Measurements from ENCODE around the gene CHTF18. TPM values are rescaled to one million over a fixed set of nuclear protein-coding genes. Genes with fewer than 3 reads are reported as not detected.

The CHTF18 gene
- total RNA-seq, 1 donor: 13.8 TPM

- no peak for DNase-seq (ENCODE audit: low read depth)
- no peak for TF ChIP-seq CTCF (IDR thresholded peaks at IDR 0.05; ENCODE audit: insufficient read depth, low read depth, low read length)
- H3K4me3 ChIP-seq (ENCODE audit: low read depth, low read length): no peak overlapping the region
These were observed 9.3 kb downstream of the CHTF18 start for GRCh38 chr16:797686-798085.

GRCh38 chr16:798666-799065 is 10.2 kb downstream of the CHTF18 start:
- no peak for TF ChIP-seq CTCF (IDR thresholded peaks at IDR 0.05; ENCODE audit: insufficient read depth, low read depth, low read length)
- DNase-seq (ENCODE audit: low read depth): no peak

GRCh38 chr16:799111-799947 is 10.9 kb downstream of the CHTF18 start:
- no peak overlapping the region for H3K4me3 ChIP-seq (ENCODE audit: low read depth, low read length)
- no peak for TF ChIP-seq CTCF (IDR thresholded peaks at IDR 0.05; ENCODE audit: insufficient read depth, low read depth, low read length)
- DNase-seq (ENCODE audit: low read depth): no peak

More at GRCh38 chr16:798666-799065, 10.2 kb downstream of the CHTF18 start:
- H3K4me3 ChIP-seq (ENCODE audit: low read depth, low read length): no peak overlapping the region

GRCh38 chr16:799948-800833 is 11.8 kb downstream of the CHTF18 start, which contains the start of gene GNG13:
Gene GNG13 (minus strand): TSS chr16:800734. CDS start chr16:799077, 1,657 bp downstream.
- H3K4me3 ChIP-seq (ENCODE audit: low read depth, low read length): no peak within 1 kb of the TSS
- no peak for DNase-seq (ENCODE audit: low read depth)
- no peak for TF ChIP-seq CTCF (IDR thresholded peaks at IDR 0.05; ENCODE audit: insufficient read depth, low read depth, low read length)

- no peak for TF ChIP-seq CTCF (IDR thresholded peaks at IDR 0.05; ENCODE audit: insufficient read depth, low read depth, low read length)
- no peak overlapping the region for H3K4me3 ChIP-seq (ENCODE audit: low read depth, low read length)
- no peak for DNase-seq (ENCODE audit: low read depth)
These were observed 12.6 kb downstream of the CHTF18 start for GRCh38 chr16:800834-801511.

- TF ChIP-seq CTCF (IDR thresholded peaks at IDR 0.05; ENCODE audit: insufficient read depth, low read depth, low read length): no peak
- H3K4me3 ChIP-seq (ENCODE audit: low read depth, low read length): no peak overlapping the region
- no peak for DNase-seq (ENCODE audit: low read depth)
These were observed 13.4 kb downstream of the CHTF18 start for GRCh38 chr16:801584-802363.

Data from fibroblast of villous mesenchyme (primary cell).